HG03175 (cell line): ENCODE data around the gene ERICH2.

Source experiments
- ATAC-seq: cut with Tn5 transposase; IDR thresholded peaks from one replicate; pipeline ENCODE4 v1.9.1; 2021; ENCODE audit warnings: mild to moderate bottlenecking, moderate library complexity; ENCODE audit not compliant: unreplicated experiment

Gene ERICH2

GRCh38 chr2:170816504-170817092 lies 46.4 kb downstream of the ERICH2 start, which contains the start of gene GAD1:
Gene GAD1, plus strand, starts transcription at chr2:170816887. Its CDS starts 1,705 bp downstream, at chr2:170818592.
- peak; percentile 40 for ATAC-seq

GRCh38 chr2:170817093-170818035 lies 47.2 kb downstream of the ERICH2 start:
- ATAC-seq, result peak; percentile 9

- ATAC-seq, result no peak
Observed at GRCh38 chr2:170818036-170818751, 48.0 kb downstream of the ERICH2 start.

GRCh38 chr2:170818752-170819470 lies 48.7 kb downstream of the ERICH2 start:
- no peak for ATAC-seq

- ATAC-seq, result no peak
Observed at GRCh38 chr2:170819680-170820664, 49.8 kb downstream of the ERICH2 start.

- ATAC-seq, result peak; percentile 51
Observed at GRCh38 chr2:170820757-170821530, 50.8 kb downstream of the ERICH2 start.

- ATAC-seq, result no peak
Observed at GRCh38 chr2:170821531-170822289, 51.5 kb downstream of the ERICH2 start.

- ATAC-seq, result no peak
Observed at GRCh38 chr2:170822290-170823087, 52.3 kb downstream of the ERICH2 start.

- no peak for ATAC-seq
Observed at GRCh38 chr2:170823088-170823897, 53.1 kb downstream of the ERICH2 start.

GRCh38 chr2:170823898-170824215 lies 53.7 kb downstream of the ERICH2 start:
- no peak for ATAC-seq

GRCh38 chr2:170824526-170825015 lies 54.4 kb downstream of the ERICH2 start:
- no peak for ATAC-seq

- ATAC-seq, result no peak
Observed at GRCh38 chr2:170827841-170828532, 57.8 kb downstream of the ERICH2 start.

GRCh38 chr2:170828533-170828916 lies 58.3 kb downstream of the ERICH2 start:
- ATAC-seq, result no peak

- ATAC-seq, result no peak
Observed at GRCh38 chr2:170829036-170829435, 58.9 kb downstream of the ERICH2 start.

- no peak for ATAC-seq
Observed at GRCh38 chr2:170830166-170830565, 60.0 kb downstream of the ERICH2 start.

GRCh38 chr2:170831115-170831514 lies 60.9 kb downstream of the ERICH2 start:
- ATAC-seq, result no peak
